Measurements from ENCODE around the gene STYXL1.

The STYXL1 gene

DNA sequence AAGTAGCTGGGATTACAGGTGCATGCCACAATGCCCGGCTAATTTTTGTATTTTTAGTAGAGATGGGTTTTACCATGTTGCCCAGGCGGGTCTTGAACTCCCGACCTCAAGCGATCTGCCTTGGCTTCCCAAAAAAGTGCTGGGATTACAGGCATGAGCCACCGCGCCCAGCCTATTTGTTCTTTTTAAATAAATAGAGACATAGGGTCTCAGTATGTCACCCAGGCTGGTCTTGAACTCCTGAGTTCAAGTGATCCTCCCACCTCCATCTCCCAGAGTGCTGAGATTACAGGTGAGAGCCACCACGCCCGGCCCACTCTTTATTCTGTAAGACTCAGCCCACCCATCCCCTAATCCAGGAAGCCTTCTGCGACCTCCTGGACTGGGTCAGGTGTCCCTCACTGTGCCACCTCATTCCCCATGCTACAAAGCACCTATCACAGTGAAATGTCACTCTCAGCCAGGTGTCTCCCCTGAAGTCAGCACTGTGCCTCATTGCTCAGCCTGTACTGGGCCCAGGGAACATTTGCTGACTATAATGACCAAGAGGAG lies 56.2 kb downstream of the STYXL1 start:
- DNase-seq = no peak

DNA sequence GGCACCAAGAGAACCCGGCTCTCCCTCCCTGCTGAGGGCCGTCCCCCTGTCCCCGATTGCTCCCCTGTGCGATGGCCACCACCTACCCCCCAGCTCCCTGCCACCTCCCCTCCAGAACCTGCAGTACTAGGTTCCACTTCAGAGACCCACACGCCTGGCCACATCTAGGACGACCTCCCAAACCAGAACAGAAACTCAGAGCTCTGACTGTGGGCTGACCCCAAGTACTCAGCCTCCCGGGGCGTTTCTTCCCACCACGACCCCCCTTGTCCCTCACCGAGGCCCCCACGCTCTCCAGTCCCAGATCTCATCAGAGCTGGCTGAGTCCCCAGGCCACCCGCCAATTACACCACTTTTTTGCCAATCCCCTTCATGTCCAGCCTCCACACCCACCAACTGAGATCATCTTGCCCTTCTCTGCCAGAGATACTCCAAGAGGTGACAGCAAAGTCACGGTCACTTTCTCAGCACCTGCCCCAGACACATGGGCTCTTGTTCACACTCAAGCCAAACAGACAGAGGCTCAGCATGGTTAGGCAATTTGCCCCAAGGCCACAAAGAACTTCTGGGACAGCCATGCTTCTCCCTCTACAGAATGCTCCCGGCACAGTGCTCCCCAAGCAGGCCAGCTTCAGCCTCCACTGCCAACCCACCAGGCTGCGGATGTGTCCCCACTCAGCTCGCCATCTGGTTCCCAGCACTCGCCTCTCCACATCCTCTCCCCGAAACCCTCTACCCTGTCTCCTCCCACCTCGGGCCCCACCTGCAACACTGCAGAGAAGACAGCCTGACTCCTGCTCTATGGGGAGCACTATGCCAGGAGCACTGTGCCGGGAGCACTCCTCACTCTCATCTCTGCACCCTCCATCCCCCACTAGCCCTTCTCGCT lies 58.1 kb downstream of the STYXL1 start:
- no peak for DNase-seq

DNA sequence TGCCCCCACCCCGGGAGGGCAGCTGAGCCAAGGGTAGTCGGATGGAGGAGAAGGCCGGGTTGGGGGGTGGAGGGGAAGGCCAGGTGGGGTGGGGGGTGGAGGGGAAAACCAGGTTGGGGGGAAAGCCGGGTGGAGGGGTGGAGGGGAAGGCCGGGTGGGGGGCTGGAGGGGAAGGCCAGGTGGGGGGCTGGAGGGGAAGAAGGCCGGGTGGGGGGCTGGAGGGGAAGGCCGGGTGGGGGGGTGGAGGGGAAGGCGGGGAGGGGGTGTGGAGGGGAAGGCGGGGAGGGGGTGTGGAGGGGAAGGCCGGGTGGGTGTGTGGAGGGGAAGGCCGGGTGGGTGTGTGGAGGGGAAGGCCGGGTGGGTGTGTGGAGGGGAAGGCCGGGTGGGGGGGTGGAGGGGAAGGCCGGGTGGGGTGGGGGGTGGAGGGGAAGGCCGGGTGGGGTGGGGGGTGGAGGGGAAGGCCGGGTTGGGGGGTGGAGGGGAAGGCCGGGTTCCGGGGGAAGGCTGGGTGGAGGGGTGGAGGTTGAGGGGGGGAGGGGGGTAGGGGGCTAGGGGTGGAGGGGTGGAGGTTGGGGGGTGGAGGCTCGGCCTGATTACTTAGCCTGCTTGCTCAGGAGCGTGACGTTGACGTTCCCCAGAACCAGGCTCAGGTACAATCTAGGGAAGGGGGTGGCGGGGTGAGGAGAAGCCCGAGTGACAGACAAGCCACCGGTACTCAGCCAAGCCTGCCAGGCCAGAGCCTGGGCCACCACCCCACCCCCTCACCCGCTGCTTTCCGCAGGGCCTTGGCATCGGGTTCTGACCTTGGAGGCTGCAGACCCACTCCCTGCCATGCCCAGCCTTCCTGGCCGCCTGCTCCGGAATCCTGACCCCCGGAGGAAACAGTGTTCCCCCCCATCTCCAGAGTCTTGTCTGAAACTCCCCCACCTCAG lies 59.0 kb downstream of the STYXL1 start:
- DNase-seq = no peak

DNA sequence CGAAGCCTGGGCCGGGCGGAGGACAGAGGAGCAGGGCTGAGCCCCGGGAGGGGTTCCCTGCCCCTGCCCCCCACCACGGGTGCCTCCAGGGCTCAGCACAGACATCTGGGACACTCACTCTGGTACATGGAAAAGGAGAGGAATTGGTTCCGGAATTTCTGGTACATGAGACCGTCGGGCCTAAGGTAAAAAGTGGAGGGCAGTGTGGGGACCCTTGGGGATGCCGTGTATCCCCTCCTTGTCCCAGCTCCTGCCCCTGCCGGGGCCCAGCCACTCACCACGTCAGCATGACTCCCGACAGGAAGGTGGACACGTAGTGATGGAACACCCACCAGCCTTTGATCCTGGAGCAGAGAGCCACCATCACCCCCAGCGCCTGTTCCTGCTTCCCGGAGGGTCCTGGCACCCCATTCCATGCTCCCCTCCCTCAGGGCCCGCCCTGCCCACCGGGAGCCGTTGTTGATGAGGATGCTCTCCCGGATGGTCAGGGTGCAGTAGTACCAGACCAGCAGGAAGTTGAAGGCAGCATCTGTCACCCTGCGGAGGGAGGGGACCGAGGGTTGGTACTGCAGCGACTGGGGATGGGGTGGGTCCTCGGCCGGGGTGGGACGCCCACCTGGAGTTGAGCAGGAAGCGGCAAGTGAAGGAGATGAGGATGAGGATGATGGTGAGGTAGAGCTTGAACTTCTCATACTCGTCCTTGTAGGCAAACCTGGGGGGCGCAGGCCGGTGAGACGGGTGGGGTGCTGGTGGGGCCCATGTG lies 59.8 kb downstream of the STYXL1 start:
- DNase-seq = no peak

DNA sequence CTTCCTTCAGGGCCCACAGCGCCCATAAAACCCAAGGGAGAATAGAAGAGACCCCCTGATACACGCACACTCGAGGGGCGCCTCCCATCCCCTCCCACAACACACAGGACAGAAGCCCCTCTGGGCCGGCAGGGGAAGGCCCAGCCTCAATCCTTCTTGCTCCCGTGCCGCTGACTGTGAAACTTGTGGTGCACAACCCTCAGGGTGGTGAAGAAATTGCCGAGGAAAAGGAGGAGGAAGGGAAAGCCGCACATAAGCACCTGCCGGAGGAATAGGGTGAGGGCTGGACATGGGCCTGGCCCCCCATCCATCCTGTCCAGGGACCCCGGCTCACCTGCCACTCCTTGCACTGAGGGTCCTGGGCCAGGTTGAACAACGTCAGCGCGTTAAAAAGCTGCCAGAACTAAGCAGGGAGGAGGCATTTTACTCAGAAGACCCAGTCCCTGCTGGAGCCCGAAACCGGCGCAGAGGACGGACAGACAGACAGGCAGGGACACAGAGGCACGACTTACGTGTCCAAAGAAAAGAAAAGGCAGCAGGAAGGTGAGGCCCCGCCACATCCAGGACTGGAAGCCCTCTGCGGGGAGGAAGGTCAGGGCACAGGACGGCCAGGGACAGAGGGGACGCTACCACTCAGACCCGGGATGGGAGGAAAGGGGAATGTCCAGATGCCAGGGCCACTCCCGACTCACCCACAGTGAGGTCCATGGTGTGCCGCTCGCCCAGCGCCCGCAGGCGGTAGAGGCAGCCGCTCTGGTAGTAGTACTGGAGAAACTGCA lies 60.6 kb downstream of the STYXL1 start:
- DNase-seq = no peak

DNA sequence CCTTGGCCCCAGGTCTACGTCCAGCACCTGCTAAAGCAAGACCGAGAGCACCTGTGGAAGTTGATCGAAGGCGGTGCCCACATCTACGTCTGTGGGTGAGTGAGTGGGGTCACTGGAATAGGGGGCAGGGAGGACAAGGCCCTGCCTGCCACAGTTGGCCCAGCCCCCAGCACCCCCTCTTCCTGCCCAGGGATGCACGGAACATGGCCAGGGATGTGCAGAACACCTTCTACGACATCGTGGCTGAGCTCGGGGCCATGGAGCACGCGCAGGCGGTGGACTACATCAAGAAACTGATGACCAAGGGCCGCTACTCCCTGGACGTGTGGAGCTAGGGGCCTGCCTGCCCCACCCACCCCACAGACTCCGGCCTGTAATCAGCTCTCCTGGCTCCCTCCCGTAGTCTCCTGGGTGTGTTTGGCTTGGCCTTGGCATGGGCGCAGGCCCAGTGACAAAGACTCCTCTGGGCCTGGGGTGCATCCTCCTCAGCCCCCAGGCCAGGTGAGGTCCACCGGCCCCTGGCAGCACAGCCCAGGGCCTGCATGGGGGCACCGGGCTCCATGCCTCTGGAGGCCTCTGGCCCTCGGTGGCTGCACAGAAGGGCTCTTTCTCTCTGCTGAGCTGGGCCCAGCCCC lies 61.5 kb downstream of the STYXL1 start:
- DNase-seq = no peak

DNA sequence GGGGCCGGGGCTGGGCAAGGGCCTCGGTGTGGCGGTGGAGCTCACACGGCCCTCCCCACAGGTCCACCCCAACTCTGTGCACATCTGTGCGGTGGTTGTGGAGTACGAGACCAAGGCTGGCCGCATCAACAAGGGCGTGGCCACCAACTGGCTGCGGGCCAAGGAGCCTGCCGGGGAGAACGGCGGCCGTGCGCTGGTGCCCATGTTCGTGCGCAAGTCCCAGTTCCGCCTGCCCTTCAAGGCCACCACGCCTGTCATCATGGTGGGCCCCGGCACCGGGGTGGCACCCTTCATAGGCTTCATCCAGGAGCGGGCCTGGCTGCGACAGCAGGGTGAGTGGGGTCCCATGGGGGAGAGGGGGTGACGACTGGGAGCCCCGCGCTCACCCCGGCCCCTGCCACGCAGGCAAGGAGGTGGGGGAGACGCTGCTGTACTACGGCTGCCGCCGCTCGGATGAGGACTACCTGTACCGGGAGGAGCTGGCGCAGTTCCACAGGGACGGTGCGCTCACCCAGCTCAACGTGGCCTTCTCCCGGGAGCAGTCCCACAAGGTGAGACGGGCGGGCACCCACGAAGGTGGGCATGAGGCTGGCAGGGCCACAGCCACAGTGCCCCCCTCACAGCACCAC lies 62.2 kb downstream of the STYXL1 start:
- DNase-seq = no peak

DNA sequence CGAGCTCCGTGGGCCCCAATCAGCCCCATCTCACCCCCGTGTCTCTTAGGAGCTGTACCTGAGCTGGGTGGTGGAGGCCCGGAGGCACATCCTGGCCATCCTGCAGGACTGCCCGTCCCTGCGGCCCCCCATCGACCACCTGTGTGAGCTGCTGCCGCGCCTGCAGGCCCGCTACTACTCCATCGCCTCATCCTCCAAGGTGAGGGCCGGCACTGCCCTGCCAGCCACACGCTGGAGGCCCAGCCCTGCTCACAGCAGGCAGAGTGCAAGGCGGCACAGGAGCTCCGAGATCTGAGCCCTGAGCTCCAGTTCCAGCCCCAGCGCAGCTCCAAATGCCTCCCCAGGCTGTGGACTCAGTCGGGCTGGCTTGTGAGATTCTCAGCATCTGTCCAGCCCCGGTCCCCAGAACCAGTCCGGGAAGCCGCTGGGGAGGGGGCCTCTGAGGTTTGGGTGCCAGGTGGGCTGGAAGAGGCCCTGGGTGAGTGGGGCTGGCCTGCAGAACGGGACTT lies 62.7 kb downstream of the STYXL1 start:
- DNase-seq = no peak

DNA sequence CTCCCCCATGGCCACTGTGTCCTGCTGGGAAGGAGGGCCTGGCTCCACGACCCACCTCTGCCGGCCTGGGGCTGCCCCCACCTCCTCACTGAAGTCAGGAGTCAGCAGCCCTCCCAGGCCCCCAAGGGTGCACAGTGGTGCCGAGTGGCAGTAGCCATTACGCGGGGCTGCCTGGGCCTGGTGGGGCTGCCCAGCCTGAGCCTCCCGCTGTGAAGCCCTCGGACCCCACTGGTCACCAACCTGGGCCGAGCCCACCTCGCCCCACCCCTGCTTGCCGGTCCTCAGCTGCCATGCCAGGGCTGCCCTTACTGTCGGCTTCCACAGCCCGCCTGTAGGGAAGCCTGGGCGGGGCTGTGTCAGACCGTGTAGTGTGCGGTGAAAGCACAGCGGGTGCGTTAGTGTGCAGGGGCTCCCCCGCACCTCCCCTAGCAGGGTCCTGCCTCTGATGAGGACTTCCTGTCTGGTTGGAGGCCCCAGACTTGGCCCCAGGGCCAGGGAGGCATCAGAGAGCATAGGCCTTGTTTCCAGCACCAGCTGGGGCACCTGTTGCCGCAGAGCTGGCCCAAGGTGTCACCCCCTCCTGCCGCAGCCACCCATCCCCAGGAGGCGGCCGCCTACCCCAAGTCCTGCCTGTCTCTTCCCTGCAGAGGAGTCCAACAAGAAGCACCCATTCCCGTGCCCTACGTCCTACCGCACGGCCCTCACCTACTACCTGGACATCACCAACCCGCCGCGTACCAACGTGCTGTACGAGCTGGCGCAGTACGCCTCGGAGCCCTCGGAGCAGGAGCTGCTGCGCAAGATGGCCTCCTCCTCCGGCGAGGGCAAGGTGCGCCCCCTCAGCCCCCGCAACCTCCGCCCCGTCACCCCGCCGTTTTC lies 63.4 kb downstream of the STYXL1 start:
- DNase-seq = no peak

DNA sequence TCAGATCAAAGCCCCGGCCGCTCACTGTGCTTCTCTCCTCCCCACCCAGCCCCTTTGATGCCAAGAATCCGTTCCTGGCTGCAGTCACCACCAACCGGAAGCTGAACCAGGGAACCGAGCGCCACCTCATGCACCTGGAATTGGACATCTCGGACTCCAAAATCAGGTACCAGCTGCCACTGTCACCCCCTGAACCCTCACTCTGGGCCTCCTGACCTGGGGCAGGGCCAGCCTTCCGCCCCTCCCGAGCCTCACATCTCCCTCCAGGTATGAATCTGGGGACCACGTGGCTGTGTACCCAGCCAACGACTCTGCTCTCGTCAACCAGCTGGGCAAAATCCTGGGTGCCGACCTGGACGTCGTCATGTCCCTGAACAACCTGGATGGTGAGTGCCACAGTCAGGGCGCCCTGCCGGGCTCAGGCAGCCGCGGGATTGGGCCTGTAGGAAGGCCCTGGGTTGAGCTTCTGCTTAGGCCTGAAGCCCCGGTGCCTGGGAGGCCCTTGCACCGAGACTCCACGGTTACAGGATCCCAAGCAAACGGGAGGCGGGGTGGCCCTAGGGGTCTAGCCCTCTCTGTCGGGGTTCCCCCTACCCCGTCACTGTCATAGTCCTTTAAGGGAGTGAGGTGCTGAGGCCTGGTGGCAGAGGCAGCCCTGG lies 64.2 kb downstream of the STYXL1 start:
- DNase-seq = no peak

DNA sequence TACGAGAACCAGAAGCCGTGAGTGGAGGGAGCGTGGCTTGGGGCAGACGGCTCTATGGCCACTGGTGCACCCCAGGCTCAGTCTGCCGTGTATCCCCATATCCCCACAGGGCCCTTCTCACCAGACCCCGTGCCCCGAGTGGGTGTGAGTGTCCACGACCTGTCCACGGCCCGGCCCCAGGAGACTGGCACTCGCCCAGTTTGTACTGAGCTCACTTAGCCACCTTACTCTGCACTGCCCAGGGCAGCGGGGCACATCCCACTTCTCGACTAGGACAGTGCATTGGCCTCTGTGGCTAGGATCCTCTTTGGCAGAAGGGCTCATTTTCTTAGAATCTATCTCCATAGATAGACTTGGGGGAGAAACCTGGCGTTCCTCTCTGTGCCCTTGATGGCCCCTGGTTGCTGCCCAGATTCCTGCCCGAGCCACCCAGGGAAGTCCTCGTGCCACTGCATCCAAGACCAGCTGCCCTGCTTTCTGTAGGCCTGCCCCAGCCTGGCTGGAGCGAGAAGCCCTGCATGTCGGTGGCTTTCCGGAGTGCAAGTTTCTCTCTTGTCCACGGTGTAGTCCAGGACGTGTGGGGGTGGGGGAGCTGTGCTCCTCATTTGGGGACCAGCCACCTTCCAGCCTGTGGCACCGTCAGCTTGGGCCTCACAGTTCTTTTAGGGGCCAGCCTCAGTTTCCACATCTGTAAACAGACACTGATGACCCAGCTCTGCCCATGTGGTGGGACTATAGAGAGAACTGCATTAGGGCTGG lies 65.3 kb downstream of the STYXL1 start:
- no peak for DNase-seq

DNA sequence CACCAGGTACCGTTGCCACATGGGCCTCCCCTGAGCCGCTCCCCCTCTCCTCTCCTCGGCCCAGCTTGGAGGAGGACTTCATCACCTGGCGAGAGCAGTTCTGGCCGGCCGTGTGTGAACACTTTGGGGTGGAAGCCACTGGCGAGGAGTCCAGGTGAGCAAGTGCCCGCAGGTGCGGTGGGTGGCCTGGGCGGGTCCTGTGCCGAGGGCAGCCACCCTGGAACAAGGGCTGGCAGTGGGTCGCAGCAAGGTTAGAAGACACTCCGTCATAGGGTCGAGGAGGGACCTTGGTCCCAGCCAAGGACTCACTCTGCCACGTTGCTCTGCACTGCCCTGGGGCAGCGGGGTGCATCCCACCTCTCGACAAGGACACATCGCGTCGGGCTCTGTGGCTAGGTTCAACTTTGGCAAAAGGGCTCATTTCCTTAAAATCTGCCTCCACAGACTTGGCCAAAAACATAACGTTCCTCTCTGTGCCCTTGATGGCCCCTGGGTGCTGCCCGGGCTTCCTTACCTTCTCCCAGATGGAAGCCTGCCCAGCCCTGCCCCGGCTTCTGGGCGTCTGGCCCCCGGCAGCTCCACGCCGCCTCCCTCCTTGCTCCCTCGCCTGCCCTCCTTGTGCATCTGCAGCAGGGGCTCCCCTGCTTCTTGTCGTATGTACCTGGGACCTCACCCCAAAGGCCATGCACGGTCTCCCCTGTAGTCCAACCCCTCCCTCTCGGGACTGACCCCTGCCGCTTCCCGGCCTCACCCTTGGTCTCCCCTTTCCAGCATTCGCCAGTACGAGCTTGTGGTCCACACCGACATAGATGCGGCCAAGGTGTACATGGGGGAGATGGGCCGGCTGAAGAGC lies 66.1 kb downstream of the STYXL1 start:
- DNase-seq = no peak

DNA sequence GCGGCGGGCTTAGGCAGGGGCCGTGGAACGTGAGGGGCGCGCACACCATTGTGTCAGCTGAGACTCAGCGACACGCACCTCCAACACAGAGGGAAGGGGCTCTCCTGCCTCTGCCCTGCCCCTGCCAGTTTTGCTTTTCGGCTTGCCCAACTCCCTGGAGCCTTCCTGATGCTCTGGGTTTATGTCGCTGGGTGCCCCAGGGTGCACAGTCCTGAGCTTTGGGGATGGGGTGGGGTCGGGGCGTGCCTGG lies 66.7 kb downstream of the STYXL1 start:
- DNase-seq = no peak

DNA sequence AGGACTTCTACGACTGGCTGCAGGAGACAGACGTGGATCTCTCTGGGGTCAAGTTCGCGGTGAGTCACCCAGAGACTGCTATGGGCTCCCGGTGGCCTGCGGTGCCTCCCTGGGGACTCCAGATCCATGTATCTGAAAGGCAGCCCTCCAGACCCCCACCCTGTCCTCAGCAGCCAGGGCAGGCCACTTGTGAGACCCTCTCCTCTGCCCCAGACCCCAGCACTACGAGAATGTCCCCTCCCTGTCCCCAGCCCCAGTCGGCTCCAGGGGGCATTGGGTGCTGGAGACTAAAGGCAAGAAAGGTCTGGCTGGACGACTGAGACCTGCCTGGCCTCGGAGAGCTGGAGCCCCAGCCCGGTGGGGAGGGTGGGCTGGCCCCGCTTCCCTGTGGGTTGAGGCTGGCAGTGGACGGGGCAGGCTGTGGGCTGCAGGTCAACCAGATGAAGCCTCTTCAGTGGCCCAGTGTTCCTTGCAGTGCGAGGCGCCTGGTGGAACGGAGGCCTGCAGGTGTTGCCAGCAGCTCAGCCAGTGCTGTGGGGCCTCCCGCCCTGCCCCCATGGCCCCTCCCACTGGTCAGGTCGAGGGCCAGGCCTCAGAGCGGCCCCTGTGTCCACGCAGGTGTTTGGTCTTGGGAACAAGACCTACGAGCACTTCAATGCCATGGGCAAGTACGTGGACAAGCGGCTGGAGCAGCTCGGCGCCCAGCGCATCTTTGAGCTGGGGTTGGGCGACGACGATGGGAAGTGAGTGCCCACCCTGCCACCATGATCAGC lies 67.2 kb downstream of the STYXL1 start:
- DNase-seq = no peak

DNA sequence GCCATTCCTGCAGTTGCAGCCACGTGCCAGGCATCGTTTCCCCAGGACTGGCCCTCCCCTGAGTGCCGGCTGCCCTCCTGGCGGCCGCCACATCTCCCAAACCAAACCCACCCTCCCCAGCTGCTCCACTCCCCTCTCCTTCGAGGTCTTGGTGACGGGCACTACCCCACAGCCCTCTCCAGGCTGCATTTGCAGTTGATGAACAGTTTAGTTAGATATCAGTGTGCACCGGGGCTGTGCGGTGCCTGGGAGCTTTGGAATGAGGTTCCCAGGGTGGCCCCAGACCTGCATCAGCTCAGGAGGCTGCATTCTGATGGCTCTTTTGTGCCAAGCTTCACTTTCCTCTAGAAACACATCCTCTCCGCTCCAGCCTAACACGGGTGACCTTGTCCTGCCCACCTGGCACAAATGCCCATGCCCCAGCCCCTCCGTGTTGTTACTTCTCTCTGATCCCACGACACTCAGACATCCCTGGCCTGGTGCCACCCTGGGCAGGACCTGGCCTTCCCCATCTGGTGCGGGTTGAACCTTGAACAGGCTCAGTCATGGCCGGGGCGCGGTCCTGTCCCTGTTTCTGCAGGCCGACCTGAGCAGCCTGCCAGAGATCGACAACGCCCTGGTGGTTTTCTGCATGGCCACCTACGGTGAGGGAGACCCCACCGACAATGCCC lies 67.9 kb downstream of the STYXL1 start:
- no peak for DNase-seq

DNA sequence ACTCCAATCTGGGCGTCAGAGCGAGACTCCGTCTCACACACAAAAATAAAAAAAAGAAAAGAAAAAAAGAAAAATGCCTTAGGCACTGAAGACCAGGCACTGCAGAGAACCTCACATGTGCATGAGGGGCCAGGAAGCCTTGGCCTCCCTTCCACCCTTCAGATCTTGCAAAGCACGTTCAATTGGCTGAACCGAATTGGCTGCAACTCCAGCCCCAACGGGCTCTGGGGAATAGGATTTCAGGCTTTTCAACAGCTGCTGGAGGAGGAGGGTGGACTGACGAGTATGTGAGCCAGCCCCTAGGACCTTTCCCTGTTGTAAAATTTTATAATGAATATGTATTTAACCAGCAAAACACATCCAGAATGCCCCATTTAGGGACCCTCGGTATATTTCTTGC lies 70.1 kb downstream of the STYXL1 start:
- peak; percentile 66 for DNase-seq

Measured in DMS 273 treated with DMSO at 0.1 percent for 48 hours (cell line).